ENCODE measurements around the gene JUP.

Gene JUP

DNA sequence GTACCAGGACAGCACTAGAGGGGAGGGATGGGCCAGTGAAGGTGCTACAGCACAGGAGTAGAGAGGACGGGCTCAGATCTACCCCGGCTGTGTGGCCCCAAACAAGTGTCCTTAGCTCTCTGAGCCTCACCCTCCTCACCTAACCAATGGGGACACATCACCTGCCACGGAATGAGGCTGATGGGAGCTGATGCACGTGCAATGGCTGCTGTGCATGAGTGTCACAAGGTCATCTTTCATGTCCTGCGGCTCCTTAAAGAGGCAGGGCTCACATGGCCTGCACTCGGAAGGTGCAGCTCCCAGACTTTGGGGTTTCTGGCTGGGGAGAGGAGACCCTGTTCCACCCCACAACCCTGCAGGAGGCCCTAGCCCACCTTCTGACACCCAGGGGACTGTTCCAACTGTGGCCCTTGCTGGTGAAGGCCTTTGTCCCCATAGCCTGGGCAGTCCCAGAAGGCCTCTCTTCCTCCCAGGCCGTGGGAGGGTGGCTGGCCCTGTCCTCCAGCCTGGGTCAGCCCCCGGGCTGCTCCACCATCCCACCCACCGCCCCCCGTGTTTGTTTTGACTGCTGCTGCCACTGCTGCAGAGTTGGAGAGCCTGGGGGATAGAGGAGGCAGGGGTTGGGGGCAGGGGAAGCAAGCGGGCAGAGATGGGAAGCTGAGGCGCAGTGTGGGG is 62.6 kb downstream of the JUP start:
- DNase-seq (ENCODE audit: low spot score), result no peak

DNA sequence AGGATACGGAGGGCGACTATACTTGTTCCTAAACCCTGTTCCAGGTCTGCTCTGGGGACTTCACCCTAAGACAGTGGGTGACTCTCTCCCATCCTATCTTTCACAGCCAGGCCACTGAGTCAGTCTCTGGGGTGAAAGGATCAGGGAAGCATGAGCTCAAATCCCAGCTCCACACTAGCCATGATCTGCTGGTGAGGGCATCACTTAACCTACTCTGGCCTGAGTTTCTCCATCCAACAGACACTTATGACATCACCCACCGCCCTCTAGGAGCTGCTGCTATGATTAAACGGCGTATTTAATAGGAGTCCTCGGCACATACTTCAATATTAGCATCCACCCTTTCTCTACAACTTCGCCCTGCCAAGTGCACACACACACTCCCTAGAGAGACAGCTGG is 64.3 kb downstream of the JUP start:
- DNase-seq (ENCODE audit: low spot score), result no peak

DNA sequence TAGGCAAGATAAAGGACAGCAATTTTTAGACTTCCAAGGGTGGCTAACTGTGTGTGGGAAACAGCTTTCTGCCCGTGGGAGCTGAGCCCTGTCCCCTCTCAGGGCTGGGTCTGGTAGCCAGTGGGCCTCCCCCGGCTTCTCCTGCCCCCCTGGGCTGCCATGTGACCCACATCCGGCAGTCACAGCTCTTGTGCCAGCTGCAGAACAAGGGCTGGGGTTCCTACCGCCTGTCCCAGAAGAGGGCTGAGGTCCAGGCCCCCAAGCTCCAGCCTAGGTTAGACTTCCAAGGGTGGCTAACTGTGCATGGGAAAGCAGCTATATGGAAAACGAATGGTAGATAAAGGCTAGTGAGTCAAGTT is 68.2 kb downstream of the JUP start:
- no peak for DNase-seq (ENCODE audit: low spot score)

DNA sequence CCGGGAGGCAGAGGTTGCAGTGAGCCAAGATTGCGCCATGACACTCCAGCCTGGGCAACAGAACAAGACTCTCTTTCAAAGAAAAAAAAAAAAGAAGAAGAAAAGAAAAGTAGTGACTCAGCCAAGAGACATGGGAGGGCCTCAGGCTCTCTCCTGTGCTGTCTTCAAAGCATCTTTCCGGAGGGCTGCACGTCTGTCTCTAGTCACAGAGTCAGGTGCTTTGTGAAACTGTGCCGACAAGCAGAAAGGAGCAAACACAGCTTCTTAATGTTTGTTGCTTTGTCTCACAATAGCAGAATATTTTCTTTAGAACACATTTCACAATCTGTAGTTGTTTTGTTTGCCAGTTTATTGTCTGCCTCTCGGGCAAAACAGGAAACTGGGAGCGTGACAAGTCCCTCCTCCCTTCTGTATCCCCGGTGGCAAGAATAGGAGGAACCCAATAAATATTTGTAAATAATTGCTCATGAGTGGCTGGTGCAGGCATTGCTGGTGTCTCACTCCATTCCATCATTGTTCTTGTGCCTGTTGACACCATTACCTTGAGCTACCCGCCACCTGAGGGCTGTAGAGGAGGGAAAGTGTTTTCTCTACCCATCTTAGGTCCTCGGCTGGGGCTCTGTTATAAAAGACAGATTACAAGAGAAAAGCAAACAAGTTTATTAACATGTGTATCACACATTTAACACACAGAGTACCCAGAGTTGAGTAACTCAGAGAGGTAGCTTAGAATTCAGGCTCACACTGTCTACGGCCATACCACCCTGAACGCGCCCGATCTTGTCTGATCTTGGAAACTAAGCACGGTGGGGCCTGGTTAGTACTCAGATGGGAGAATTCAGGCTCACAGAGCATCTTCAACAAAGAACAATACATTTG is 68.9 kb downstream of the JUP start:
- no peak for DNase-seq (ENCODE audit: low spot score)

GRCh38 chr17:41711669-41712400 is 74.7 kb downstream of the JUP start, which contains the start of gene GAST:
GAST (plus strand) TSS chr17:41712331; CDS start chr17:41715437, 3,106 bp downstream.
- DNase-seq (ENCODE audit: low spot score), result no peak

- DNase-seq (ENCODE audit: low spot score), result no peak
Observed at GRCh38 chr17:41710472-41711090, 75.9 kb downstream of the JUP start.

- no peak for DNase-seq (ENCODE audit: low spot score)
Observed at GRCh38 chr17:41707803-41708669, 78.5 kb downstream of the JUP start.

DNA sequence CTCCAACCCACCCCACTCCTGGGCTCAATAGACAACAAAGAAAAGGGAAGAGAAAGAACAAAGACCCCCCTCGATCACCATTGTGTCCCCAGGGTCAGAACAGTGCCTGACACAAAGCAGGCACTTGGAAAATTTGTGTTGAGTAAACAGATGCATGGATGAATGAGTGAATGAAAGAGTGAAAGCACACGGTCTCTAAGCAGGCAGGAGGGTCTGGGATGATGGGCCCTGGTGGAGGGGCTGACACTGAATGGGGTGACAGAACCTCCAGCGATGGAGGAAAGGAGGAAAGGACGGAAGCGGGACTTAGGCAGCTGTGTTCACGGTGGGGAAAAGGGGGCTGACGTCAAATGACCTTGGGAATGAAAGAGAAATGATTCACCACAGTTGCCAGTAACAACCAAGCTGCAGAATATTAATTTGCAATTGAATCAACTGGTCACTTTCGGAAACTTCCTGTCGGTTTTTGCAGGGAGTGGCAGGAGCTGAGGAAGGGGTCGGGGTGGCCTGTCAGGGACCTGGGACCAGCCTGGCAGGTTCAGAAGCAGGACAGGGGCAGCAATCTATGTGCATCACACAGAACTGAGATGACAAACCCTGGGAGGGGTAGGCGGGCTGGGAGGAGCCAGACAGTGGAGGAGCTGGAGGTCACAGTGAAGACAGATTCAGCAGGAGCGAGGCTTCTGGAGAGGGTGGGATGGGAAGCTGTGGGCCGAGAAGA is 81.1 kb downstream of the JUP start:
- no peak for DNase-seq (ENCODE audit: low spot score)

Measured in HuH-7 (cell line).